DMS53 (cell line): ENCODE results near the gene KCNIP3.
A peak's percentile ranks its signal among the peaks of the same experiment; 100 is the strongest.
"Not testable (repeated sequence)": the region's sequence is repeated elsewhere in the genome, so short reads cannot be mapped to it uniquely, and the experiment has no call there.

ENCODE experiments used
- DNase-seq: peaks from one replicate; lab custom pipeline; 2025; lab: John Stamatoyannopoulos, UW

The KCNIP3 gene

DNA sequence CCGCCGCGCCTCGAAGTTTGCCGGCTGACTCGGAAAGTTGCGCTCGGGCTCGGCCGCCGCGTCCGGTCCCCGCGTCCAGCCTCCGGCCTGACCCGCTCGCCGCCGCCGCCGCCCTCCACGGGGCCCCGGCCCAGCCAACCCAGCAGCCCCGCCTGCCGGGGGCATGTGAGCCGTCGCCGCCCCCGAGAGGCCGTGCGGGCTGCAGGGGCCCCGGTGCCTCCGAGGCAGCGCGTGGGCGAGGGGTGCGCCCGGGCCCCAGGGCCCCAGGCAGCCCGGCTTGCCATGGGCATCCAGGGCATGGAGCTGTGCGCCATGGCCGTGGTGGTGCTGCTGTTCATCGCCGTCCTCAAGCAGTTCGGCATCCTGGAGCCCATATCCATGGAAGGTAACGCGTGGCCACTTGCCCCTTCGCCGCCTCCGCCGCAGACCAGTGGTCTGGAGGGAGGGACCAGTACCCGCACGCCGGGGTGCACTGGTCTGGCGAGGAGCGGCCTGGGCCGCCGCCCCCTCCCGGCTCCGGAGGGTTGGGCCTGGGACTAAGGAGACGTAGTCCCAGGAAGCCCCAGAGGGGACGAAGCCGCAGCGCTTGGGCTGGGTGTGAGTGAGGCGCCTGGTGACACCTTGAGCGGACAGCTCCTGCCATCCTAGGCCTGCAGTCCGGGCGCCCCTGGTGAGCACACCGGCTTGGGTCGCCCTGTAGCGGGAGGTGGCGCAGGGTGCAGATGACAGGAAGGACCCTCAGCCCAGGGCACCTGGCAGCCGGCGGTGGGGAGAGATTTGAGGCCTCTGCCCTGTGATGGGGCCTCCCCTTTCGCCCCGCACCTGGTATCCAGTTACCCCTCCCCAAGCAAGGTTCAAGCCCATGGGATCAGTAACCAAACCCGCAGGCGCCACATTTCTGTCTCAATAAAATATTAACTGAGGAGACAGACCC is 49.9 kb downstream of the KCNIP3 start:
- peak; percentile 65 for DNase-seq

DNA sequence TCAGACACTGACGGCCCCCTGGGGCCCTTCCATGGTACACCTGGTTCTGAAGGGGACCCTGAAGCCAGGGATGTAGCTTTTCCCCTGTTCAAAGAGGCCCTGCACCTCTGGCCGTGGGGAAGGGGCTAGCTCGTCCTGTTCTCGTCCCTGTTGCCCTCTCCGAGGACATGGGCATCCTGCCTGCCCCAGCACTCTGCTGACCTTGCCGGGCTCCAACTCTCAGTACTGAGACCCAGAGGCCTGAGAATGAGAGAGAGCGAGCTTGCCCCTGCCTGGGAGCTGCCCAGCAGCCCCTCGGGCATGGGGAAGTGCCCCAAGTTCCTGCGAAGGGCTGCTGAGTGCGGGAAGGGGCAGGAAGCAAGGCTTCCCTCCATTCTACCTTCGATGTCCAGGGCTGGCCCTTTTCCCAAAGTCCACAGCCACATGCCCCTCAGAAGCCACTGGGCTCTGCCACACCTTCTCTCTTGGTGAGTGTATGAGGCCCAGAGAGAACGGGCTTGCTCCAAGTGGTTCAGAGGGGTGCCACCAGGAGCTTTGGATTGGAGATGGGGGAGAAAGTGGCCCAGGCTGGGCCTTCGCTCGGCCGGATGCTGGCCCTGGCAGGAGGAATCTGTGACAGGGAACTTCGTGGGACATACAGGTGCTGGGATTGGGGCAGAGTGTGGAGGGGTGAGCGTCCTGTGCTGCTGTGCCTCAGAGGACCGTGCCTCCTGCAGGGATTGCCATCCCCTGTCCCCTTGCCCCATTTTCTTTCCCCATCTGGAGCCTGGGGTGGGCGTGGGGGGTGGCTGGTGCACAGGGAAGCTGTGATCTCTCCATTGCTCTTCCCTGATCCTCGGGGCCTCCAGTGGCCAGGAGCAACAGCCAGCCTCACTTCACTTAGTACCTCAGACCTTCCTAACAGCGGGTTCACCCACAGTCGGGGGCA is 50.8 kb downstream of the KCNIP3 start:
- DNase-seq: no peak

DNA sequence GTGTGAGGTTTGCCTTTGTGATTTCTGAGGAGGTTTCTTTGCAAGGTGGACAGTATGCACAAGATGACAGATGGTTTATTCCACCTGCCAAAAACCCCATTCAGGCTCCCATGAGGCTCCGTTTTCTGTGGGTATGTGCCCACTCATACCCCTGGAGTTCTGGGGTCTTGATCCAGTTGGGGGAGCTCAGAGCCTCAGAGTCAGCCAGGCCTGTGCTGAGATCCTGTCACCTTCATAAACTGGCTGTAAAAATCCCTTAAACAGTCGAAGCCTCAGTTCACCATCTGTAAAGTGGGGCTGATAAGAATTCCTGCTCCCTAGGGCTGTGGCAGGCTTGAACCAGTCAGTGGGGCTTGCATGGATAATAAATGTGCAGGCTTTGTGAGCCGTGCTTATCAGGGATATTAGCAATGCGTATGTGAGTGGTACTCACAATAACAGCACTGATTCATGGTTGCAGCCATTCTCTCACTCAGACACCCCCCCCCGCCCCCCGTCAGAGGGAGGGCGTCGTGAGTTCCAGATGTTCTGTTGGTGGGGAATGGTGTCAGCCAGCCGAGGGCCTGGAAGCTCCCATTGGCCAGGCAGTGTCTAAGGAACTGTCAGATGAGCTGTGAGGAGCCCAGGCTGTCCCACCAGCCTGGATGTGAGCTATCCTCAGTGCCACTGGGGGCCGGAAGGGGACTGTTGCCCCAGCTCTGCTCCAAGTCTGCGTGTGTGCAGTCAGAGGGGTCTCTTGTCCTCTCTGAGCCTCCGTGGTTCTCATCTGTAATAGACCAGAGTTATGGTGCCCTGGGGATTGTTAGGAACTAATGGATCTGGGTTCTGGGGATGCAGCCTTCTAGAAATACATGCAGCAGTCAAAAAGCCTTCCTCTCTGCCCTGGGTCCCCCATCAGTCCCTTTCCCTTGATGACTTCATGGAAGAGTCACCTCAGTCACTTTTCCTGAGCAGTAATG is 51.7 kb downstream of the KCNIP3 start:
- no peak for DNase-seq

DNA sequence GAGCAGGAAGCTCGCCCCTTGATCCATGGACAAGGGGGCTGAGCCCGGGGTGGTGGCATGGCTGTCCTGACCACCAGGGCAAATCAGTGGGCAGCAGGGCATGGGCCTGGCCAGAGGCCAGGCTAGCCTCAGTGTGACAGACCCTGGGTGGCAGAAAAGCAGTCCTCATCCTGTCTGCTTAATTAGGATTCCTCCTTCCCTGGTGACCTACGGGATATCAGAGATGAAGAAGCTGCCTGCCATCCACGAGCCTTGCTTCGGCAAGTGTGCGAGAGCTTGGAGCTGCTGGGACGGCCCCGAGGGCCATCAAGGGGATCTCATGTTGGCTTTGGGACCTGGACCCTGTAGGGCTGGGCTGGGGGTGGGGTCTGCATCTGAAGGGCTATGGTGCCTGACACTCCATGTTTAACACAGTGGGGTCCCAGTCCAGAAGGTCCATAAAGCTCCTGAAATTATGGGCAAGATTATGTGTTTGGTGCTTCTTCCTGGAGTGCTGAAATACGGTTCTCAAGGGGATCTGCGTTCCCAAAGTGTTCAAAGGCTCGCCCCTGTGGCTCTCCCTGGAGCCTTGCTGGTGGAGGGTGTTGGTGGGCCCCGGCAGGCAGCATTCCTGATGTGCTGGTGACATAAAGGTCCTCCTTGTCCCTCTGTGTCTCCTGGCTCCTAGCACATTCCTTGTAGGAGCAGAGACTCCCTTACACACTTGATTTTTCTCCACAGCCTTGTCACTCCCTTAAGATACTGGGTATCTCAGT is 52.6 kb downstream of the KCNIP3 start:
- DNase-seq: no peak

DNA sequence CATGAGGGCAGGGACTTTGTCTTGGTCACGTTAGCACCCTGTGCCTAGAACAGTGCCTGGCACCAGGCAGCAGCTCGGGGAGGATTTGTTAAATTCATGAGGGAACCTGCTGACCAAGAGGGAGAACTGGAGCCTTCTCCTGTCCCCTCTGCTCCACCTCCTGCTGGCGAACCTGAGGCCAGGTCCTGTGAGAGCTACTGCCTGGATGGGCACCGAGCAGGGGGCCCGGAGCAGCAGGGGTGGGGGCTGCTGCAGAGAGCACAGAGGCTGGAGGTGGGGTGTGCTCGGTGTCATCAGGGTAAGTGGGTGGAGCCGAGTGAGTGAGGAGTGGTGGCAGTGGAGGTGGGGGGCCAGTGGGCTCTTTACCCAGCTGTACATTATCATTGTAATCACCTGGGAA is 53.2 kb downstream of the KCNIP3 start:
- DNase-seq: no peak

DNA sequence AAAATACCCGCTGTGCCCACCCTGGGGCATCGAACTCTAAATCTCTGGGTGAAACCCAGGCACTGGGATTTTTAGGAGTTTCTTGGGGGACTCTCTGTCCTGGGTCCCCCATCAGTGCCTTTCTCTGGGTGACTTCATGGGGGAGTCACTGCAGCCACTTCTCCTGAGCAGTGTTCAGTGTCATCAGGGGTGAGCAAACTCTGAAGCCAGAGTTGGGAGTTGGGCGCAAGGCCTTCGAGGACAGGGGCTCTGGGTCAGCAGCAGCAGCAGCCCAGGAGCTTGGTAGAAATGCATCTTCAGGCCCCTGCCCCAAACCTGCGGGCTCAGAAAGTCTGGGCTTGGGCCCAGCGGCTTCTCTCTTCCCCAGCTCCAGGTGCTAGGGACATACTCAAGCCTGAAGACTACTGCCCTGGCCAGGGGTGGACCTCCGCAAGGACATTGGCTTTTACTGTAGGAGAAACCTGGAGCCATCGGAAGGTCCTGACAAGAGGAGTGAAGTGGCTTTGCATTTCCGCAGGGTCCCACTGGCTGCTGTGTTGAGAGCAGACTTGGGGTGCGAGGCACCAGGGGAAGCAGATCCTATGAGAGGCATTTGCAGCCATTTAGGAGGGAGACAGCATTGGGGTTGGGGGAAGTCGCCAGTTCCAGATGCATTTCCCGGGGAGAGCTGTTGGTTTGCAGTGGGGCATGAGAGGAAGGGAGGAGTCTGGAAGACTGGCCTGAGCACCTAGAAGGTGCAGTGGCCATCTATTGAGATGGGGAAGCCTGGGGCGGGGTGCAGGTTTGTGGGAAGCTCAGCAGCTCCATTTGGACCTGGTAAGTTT is 53.8 kb downstream of the KCNIP3 start:
- DNase-seq: no peak

DNA sequence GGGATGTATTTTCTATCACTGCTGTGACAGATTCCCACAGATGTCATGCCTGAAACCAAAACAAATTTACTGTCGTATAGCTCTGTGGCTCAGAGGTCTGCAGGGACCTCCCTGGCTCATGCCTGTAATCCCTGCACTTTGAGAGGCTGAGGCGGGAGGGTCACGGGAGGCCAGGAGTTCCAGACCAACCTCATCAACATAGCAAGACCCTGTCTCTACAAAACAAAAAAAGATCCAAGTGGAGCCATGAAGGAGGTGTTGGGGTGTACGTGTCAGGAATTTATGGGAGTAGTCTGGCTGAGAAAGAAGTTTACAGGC is 54.4 kb downstream of the KCNIP3 start:
- no peak for DNase-seq

DNA sequence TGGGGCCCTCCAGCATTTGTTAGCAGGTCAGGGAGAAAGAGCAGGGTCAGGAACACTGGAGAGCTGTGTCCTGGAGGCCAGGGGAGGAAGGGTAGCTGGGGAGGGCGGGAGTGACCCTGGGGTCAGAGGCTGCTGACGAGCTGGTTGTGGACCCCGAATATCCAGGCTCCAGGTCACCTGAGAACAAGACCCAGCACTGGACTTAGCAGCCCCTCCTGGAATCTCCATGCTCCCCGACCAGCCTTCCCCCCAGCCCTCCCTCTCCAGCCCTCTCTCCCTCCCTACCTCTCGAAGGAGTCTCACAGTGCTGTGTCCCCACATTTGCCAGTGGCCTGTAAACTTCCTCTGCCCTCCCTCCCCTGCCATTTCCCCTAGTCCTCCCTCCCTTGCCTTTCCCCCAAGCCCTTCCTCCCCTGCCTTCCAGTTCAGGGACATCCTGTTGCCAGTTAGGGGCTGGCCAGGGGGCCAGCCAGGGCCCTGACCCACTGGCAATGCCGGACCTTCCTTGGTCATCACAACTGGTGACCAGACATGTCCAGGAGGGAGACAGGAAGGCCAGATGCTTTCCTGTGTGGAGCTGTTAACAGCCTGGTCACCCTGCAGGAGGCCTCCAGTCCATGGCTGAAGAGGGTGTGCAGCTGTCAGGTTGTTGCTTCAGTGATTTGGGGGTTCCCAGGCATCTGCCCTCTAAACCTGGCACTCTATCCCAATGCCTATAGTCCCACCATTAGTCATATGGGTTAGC is 55.3 kb downstream of the KCNIP3 start:
- DNase-seq: no peak

DNA sequence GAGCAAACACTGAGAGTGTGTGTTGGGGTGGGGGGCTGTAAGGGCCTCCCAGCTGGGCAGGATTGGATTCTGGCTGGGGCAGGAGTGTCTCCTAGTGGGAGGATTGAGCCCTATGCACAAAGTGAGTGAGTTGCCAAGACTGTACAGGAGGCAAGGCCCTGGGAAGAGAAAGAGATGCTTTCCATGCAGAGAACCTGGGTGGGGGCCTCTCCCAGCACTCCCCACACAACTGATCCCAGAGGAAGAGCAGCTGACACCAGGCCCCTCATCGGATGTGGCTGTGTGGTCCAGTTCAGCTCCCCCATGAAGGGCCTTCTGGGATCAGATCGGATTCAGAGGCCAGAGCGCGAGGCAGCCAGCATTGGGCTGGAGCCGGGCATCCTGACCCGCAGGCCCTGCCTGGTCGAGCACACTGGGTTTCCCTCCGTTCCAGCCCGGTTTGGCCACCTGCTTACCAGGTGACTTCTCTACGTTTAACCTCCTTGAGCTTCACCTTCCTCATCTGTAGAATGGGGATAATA is 56.0 kb downstream of the KCNIP3 start:
- no peak for DNase-seq

DNA sequence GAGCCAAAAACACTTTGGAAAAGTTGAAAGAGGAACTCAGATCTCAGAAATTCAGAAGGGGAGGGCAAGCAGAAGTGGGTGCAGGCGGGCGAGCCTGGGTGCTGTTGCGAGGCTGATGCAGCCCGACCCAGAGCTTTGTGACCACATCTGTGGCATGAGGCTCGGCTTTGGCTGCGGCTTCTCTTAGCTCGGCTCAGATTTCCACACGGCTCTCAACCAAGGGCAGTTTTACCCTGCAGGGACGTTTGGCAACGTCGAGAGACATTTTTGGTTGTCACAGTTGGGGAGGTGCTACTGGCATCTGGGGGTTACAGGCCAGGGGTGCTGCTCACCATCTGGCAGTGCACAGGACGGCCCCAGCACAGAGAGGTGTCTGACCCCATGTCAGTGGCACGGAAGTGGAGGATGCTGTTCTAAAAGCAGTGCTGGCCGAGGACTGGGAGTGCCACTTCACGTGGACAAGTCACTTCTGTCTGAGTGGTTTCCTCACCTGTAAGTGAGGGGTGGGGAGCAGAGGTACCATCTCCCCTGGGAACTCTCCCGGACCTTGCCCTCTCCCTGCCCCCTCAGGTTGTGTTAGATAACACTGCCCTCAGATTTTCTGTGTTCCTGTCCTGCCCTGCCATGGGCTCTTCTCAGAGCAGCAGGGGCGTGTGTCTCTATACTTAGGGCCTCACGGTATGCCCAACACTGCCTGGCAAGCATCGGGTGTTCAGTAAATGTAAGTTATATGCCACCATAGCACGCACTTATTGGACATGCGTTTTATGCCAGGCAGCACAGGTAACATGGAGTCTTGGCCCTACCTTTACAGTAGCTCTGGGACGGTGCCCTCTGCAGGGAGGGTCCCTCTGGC is 56.7 kb downstream of the KCNIP3 start:
- DNase-seq: no peak

DNA sequence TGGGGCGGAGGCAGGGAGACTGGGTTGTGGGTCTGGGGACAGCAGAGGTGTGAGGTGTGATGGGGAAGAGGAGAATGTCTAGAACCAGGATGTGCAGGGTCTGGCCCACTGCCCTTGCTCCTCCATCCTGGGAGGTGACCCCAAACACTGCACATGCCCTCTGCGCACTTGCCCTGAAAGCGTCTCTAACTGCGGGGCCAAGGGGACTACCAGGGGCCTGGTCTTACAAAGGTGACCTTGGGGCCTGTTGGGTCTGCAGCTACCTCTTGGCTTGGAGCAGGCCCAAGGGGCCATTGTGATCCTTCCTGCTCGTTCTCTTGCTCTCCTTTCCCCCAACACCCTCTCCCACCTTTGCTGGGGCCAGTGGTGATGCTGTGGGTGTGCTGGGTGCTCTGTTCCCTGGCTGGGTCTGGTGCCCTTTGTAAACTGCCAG is 57.3 kb downstream of the KCNIP3 start:
- no peak for DNase-seq

DNA sequence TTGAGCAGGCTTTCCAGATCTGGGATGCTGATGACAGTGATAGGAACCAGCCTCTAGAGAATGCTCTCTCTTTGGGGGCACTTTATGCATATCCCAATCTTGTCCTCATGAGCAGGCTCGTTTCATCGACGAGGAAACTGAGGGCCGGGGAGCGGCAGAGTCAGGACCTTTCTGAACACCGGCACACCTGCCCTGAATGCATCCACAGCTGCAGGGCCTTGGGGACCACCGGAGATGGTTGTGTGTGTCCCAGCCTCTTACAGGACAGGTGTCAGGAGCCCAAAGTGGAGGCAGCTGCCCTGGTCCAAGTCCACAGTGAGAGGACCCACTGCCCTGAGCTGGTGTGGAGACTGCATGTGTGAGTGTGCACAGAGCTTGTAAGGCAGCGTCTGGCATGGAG is 57.8 kb downstream of the KCNIP3 start:
- no peak for DNase-seq

DNA sequence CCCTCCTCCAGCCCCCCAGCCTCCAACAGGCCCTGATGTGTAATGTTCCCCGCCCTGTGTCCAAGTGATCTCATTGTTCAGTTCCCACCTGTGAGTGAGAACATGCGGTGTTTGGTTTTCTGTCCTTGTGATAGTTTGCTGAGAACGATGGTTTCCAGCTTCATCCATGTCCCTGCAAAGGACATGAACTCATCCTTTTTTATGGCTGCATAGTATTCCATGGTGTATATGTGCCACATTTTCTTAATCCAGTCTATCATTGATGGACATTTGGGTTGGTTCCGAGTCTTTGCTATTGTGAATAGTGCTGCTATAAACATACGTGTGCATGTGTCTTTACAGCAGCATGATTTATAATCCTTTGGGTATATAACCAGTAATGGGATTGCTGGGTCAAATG is 58.3 kb downstream of the KCNIP3 start:
- not testable (repeated sequence) for DNase-seq

DNA sequence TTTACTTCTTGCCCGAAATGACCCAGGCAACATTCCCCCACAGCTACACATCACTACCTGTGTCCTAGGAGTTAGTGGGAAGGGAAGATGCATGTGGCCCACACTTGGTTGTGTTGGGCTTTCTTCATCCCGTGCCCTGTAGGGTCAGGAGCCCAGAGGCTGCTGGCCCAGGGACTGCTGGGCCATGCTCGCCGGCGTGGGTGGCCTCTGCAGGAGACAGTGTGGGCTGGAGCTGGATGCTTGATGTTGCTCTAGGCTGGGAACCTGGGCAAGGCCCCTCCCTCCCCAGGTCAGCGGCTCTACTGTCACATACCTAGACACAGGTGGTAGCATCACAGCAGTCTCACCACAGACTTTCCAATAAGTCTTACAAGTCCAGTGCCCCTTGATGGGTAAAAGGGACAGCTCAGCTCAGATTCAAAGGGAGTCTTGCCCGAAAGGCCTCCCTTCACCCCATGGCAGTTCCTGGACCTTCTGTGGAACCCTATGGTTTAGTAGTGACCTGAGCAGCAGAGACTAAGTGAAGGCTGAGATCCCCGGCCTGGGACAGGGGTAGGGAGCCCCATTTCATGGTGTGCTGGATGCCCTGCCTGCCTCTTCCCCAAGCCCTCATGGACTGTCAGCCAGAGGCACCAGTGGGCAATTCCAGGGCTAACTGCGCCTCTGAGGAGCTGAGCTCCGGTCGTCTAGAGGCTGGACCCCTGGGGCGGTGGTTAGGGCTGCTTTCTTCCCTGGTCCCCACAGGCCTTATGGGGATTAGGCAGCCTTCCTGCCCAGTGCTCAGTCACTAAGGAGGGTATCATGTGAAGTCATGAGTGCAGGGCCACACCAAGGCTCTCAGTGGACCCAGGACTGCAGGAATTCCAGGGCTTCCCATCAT is 59.9 kb downstream of the KCNIP3 start:
- DNase-seq: no peak

DNA sequence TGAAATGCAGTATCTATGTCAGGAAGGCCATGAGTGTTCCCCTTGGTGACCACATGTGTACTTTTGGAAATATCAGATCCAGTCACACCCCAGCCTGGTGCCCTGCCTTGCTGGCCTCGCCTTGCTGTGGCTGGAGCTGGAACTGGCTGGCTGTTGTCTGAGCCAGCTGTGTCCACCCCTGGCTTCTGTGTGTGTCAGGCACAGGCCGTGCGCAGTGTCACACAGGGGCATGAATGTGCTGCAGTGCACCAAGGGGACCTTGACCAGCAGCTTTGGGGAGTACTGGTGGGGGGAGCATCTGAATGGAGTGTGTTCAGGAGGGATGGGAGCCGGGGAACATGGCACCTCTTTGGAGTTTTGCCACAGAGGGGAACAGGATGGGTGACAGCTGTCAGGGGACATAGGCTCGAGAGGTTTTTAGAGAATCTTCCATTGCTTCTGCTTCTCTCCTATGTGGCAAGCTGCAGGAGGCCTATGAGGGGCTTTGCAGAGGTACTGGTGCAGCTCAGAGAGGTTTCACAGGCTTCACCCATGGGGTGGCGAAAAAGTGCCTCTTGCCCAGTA is 60.7 kb downstream of the KCNIP3 start:
- no peak for DNase-seq

DNA sequence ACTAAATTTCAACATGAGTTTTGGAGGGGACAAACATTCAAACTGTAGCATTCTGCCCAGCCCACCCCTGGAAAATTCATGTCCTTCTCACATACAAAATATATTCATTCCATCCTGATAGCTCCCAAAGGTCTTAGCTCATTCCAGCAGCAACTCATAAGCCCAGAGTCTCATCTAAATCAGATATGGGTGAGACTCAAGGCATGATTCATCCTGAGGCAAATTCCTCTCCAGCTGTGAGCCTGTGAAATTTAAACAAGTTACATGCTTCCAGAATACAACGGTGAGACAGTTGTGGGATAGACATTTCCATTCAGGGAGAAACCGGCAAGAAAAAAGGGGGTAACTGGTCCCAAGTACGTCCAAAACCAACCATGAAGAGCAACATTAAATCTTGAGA is 61.9 kb downstream of the KCNIP3 start:
- DNase-seq: no peak

DNA sequence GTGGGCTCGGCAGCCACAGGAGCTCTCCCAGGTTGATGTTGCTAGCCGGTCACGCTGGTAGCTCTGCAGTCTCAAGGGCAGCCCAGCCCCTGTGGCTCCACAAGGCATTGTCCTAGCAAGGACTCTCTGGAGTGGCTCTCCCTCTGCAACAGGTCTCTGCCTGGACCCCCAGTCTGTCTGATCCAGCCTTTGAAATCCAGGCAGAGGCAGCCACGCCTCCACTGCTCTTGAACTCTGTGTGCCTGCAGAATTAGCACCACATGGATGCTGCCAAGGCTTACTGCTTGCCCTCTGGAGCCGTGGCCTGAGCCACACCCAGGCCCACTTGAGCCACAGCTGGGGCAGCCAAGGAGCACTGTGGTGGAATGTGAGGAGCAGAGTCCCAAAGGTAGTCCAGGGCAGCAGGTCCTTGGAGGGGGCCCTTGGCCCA is 62.4 kb downstream of the KCNIP3 start:
- DNase-seq: no peak
